HCEC 1CT (cell line): Measurements from ENCODE around the gene PRSS2.

ENCODE experiments used
- DNase-seq: peaks from one replicate; pipeline ENCODE4 v3.0.0-alpha.2; 2017

Gene PRSS2

GRCh38 chr7:142787783-142788182, 17.0 kb downstream of the PRSS2 start:
- DNase-seq: no peak

GRCh38 chr7:142788303-142789289, 17.8 kb downstream of the PRSS2 start:
- no peak for DNase-seq

- DNase-seq: no peak
These were observed 18.7 kb downstream of the PRSS2 start for GRCh38 chr7:142789441-142789840.

GRCh38 chr7:142790056-142790455, 19.3 kb downstream of the PRSS2 start:
- no peak for DNase-seq

DNA sequence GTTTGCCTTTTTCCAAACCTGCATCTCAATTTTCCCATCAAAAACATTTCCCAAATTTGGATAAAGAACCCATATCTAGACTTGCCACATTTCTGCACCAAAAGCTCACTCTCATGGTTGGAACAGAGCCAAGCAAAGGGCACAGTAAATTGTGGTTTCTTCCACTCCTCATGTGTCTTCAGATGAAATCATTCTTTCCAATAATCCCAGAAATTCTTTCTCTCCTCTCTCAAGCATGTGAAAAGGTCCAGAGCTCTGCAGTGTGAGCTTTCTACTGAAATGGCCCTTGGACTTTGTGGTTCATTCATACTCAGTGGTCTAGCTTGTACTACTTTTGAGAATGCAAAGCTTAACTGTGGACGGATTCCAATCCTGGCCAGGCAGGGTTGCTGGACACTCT, 19.8 kb downstream of the PRSS2 start:
- no peak for DNase-seq

DNA sequence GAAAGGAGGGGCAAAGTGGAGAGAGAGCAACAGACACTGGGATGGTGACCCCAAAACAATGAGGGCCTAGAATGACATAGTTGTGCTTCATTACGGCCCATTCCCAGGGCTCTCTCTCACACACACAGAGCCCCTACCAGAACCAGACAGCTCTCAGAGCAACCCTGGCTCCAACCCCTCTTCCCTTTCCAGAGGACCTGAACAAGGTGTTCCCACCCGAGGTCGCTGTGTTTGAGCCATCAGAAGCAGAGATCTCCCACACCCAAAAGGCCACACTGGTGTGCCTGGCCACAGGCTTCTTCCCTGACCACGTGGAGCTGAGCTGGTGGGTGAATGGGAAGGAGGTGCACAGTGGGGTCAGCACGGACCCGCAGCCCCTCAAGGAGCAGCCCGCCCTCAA, 20.7 kb downstream of the PRSS2 start:
- DNase-seq: no peak

GRCh38 chr7:142792129-142792528, 21.4 kb downstream of the PRSS2 start:
- DNase-seq: no peak

- DNase-seq: no peak
These were observed 21.8 kb downstream of the PRSS2 start for GRCh38 chr7:142792593-142792992.

- no peak for DNase-seq
These were observed 22.4 kb downstream of the PRSS2 start for GRCh38 chr7:142793156-142793555.

DNA sequence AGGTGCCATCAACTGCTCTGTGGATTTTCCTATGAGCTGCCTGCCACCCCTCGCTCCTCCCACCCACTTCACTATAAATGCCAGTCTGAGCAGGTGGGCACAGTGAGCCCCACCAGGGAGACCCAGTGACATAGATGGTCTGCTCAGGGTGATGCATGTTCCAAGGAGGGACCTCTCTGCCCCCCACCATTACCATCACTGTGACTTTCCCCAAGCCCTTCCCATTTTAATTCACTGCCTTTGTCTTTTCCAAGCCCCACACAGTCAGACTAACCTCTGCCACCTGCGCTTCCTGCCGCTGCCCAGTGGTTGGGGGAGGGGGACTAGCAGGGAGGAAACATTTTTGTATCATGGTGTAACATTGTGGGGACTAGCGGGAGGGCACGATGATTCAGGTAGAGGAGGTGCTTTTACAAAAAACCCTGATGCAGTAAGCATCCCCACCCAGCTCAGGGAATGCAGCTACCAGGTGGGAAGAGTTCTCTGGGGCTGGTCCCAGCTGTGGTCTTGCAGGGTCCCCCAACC, 24.6 kb downstream of the PRSS2 start:
- DNase-seq: no peak

DNA sequence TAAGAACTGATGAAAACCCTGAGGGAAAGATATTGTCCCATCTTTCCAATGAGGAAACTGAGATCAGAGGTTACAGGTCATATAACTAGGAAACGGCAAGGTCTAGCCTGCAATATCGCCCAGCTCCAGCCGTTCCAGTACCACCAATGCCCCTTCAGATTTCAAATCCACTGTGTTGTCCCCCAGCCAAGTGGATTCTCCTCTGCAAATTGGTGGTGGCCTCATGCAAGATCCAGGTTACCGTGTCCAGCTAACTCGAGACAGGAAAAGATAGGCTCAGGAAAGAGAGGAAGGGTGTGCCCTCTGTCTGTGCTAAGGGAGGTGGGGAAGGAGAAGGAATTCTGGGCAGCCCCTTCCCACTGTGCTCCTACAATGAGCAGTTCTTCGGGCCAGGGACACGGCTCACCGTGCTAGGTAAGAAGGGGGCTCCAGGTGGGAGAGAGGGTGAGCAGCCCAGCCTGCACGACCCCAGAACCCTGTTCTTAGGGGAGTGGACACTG, 25.3 kb downstream of the PRSS2 start:
- DNase-seq: no peak

DNA sequence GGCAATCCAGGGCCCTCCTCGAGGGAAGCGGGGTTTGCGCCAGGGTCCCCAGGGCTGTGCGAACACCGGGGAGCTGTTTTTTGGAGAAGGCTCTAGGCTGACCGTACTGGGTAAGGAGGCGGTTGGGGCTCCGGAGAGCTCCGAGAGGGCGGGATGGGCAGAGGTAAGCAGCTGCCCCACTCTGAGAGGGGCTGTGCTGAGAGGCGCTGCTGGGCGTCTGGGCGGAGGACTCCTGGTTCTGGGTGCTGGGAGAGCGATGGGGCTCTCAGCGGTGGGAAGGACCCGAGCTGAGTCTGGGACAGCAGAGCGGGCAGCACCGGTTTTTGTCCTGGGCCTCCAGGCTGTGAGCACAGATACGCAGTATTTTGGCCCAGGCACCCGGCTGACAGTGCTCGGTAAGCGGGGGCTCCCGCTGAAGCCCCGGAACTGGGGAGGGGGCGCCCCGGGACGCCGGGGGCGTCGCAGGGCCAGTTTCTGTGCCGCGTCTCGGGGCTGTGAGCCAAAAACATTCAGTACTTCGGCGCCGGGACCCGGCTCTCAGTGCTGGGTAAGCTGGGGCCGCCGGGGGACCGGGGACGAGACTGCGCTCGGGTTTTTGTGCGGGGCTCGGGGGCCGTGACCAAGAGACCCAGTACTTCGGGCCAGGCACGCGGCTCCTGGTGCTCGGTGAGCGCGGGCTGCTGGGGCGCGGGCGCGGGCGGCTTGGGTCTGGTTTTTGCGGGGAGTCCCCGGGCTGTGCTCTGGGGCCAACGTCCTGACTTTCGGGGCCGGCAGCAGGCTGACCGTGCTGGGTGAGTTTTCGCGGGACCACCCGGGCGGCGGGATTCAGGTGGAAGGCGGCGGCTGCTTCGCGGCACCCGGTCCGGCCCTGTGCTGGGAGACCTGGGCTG, 26.0 kb downstream of the PRSS2 start:
- no peak for DNase-seq

DNA sequence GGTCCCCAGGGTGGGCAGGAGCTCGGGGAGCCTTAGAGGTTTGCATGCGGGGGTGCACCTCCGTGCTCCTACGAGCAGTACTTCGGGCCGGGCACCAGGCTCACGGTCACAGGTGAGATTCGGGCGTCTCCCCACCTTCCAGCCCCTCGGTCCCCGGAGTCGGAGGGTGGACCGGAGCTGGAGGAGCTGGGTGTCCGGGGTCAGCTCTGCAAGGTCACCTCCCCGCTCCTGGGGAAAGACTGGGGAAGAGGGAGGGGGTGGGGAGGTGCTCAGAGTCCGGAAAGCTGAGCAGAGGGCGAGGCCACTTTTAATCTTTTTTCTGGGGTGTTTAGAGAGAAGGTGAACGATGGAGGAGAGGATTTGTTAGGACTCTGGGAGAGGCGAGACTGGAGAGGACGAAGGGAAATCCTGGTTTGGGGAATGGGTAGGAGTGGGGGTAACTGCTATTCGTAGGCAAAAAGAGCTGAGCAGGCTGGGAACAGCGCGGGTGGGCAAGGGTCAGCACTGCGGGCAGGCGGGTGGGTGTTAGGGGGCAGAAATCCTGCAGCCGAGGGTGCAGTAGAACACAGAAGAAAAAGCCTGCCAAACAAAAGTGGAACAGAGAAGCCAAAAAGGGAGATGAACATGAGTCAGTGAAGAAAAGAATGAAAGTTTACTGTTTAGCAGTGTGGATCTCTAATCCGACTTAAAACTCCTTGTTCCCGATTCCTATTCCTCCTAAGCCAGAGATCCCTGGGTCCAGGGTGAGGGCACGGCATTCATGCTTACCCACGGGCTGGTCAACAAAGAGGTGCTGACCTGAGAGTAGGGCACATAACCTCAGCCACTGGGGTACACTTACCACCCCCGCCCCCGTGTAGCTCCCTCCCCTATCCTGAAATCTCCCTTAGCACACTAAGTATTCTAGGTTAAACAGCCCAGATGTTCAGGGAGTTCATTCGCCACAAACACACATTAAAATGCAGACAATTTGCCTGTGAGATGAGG, 26.9 kb downstream of the PRSS2 start:
- no peak for DNase-seq

- no peak for DNase-seq
These were observed 28.0 kb downstream of the PRSS2 start for GRCh38 chr7:142798451-142799436.

- DNase-seq: no peak
These were observed 28.7 kb downstream of the PRSS2 start for GRCh38 chr7:142799437-142799835.

GRCh38 chr7:142800088-142800487, 29.3 kb downstream of the PRSS2 start:
- DNase-seq: no peak

GRCh38 chr7:142800699-142801260, 30.0 kb downstream of the PRSS2 start:
- DNase-seq: no peak

GRCh38 chr7:142801601-142802295, 31.0 kb downstream of the PRSS2 start:
- no peak for DNase-seq

DNA sequence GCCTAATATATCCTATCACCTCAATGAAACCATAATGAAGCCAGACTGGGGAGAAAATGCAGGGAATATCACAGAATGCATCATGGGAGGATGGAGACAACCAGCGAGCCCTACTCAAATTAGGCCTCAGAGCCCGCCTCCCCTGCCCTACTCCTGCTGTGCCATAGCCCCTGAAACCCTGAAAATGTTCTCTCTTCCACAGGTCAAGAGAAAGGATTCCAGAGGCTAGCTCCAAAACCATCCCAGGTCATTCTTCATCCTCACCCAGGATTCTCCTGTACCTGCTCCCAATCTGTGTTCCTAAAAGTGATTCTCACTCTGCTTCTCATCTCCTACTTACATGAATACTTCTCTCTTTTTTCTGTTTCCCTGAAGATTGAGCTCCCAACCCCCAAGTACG, 31.5 kb downstream of the PRSS2 start:
- DNase-seq: no peak

- no peak for DNase-seq
These were observed 33.1 kb downstream of the PRSS2 start for GRCh38 chr7:142803901-142804300.
